GM12892 (cell line): ENCODE measurements around the gene GRID2IP.

Experiments used
- POLR2A ChIP-seq: IDR thresholded peaks from 2 replicates; pipeline ENCODE4 v1.6.1; 2011; ENCODE audit warnings: low read depth, low read length, control low read depth
- POLR2AphosphoS5 ChIP-seq: IDR thresholded peaks from 2 replicates; pipeline ENCODE4 v1.6.1; 2011; ENCODE audit warnings: low read depth, low read length, control low read depth
- TAF1 ChIP-seq: IDR thresholded peaks from 2 replicates; pipeline ENCODE4 v1.6.1; 2011; ENCODE audit warnings: low read depth, mild to moderate bottlenecking, control low read depth, low read length, borderline replicate concordance

DNA sequence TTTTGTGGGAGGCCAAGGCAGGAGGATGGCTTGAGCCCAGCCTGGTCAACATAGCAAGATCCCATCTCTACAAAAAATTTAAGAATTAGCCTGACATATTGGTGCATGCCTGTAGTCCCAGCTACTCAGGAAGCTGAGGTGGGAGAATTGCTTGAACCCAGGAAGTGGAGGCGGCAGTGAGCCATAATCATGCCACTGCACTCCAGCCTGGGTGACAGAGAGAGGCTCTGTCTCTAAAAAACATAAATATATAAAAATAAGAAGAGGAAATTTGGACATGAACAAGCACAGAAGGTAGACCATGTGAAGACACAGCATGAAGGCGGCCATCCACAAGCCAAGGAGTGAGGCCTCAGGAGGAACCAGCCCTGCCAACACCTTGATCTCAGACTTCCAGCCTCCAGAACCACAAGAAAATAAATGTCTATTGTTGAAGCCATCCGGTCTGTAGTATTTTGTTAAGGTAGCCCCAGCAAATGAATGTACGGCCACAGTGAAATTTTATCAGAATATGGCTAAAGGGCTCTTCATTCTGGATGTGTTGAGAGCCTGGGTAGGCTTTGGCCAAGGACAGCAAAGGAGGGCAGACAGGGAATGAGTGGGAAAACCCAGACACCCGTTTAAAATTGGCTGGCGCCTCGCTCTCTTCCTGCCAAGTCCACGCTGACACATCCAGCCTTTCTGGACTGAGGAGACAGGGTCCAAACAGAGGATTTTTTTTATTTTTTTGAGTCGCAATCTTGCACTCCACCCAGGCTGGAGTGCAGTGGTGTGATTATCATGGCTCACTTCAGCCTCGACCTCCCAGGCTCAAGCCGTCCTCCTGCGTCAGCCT lies 12.9 kb upstream of the GRID2IP start:
- TF ChIP-seq TAF1 = no peak
- TF ChIP-seq POLR2A = no peak
- no peak for TF ChIP-seq POLR2AphosphoS5
